Thyroid gland (tissue), 4 donors: Measurements from ENCODE around the gene SNAPC3.

Experiments
- POLR2A ChIP-seq, 2 donors: fragments of 450-650 bp; IDR thresholded peaks; one replicate each; pipeline ENCODE4 v1.6.1; 2017; ENCODE audit warnings: antibody characterized with exemption in 2 of 2, mild to moderate bottlenecking in 2 of 2, moderate library complexity in 1 of 2
- TF ChIP-seq, protein P1 (sequence below), 6 experiments: fragments of 200-600 bp in 3 of 6; fragments of 450-650 bp in 3 of 6; sonication (generic) in 3 of 6; IDR thresholded peaks; one replicate each; pipeline ENCODE4 v1.5.1; 2016 to 2019; ENCODE audit warnings: antibody characterized with exemption in 6 of 6, mild to moderate bottlenecking in 2 of 6, inconsistent platforms in 1 of 6, moderate library complexity in 1 of 6

DNA sequence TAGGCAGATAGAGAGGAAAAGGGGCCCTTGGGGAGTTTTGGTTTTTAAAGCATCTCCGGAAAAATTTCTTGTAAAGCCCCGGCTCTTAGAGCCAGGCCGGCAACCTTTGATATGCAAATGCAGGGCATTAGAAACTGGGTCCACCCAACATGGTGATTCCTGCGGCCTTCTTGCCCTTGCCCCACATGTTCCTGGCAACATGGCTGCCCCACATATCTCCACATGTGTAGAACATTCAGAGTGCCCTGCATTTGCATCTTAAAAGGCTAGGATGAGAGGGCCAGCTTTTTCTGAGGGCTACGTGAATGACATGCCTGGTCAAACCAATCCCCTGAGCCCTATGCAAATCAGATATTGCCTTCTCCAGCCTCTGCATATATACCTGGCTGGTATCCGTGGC, 5.0 kb upstream of the SNAPC3 start:
- TF ChIP-seq, protein P1, sequence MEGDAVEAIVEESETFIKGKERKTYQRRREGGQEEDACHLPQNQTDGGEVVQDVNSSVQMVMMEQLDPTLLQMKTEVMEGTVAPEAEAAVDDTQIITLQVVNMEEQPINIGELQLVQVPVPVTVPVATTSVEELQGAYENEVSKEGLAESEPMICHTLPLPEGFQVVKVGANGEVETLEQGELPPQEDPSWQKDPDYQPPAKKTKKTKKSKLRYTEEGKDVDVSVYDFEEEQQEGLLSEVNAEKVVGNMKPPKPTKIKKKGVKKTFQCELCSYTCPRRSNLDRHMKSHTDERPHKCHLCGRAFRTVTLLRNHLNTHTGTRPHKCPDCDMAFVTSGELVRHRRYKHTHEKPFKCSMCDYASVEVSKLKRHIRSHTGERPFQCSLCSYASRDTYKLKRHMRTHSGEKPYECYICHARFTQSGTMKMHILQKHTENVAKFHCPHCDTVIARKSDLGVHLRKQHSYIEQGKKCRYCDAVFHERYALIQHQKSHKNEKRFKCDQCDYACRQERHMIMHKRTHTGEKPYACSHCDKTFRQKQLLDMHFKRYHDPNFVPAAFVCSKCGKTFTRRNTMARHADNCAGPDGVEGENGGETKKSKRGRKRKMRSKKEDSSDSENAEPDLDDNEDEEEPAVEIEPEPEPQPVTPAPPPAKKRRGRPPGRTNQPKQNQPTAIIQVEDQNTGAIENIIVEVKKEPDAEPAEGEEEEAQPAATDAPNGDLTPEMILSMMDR (IDR thresholded peaks at IDR 0.05) = no peak
- no peak for TF ChIP-seq POLR2A (IDR thresholded peaks at IDR 0.05)
